ENCODE measurements around the gene CRYZL1. TPM values are rescaled to one million over a fixed set of nuclear protein-coding genes. Genes with fewer than 3 reads are reported as not detected.

Gene CRYZL1
- total RNA-seq, 1 donor from 2014 or later = 43.6 TPM

DNA sequence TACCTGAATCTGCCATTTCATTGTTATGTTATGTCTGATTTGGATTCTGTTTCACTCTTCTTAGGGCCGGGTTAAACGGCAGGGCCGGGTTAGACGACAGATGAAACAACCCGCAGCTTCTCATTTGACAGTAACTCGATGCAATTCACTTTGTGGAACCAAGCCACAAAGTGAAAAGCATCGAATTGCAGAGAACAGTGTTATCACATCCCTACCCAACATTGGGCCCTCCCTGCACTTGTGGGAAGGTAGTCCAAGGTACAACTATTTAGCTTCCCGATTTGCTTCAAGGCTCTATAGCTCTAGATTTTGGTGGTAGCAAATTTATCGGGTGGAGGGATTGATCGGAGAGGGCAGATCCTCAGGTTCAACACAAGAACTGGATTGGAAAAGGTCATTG is 81.7 kb downstream of the CRYZL1 start:
- H3K36me3 Mint-ChIP-seq (ENCODE audit: unreplicated experiment) = peaks cover 66% of the 10 kb centered on the region
- DNase-seq (ENCODE audit: extremely low spot score, unreplicated experiment) = no peak
- TF ChIP-seq, protein P1, sequence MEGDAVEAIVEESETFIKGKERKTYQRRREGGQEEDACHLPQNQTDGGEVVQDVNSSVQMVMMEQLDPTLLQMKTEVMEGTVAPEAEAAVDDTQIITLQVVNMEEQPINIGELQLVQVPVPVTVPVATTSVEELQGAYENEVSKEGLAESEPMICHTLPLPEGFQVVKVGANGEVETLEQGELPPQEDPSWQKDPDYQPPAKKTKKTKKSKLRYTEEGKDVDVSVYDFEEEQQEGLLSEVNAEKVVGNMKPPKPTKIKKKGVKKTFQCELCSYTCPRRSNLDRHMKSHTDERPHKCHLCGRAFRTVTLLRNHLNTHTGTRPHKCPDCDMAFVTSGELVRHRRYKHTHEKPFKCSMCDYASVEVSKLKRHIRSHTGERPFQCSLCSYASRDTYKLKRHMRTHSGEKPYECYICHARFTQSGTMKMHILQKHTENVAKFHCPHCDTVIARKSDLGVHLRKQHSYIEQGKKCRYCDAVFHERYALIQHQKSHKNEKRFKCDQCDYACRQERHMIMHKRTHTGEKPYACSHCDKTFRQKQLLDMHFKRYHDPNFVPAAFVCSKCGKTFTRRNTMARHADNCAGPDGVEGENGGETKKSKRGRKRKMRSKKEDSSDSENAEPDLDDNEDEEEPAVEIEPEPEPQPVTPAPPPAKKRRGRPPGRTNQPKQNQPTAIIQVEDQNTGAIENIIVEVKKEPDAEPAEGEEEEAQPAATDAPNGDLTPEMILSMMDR (IDR thresholded peaks at IDR 0.05) = no peak
- no peak overlapping the region for H3K4me3 Mint-ChIP-seq (ENCODE audit: unreplicated experiment)
- peaks cover 24% of the 10 kb centered on the region for H3K4me1 Mint-ChIP-seq (ENCODE audit: unreplicated experiment)
- H3K9me3 Mint-ChIP-seq (ENCODE audit: unreplicated experiment) = no peaks in the 10 kb centered on the region
- H3K27me3 Mint-ChIP-seq (ENCODE audit: unreplicated experiment) = no peaks in the 10 kb centered on the region
- H3K27ac Mint-ChIP-seq (ENCODE audit: unreplicated experiment) = no peak overlapping the region

GRCh38 chr21:33558777-33559421 is 82.6 kb downstream of the CRYZL1 start:
- peaks cover 75% of the 10 kb centered on the region for H3K36me3 Mint-ChIP-seq (ENCODE audit: unreplicated experiment)
- DNase-seq (ENCODE audit: extremely low spot score, unreplicated experiment) = no peak
- no peaks in the 10 kb centered on the region for H3K9me3 Mint-ChIP-seq (ENCODE audit: unreplicated experiment)
- peak overlapping the region; percentile 40 for H3K27ac Mint-ChIP-seq (ENCODE audit: unreplicated experiment)
- H3K4me1 Mint-ChIP-seq (ENCODE audit: unreplicated experiment) = peaks cover 24% of the 10 kb centered on the region
- no peak overlapping the region for H3K4me3 Mint-ChIP-seq (ENCODE audit: unreplicated experiment)
- TF ChIP-seq, protein P1 (IDR thresholded peaks at IDR 0.05) = no peak
- H3K27me3 Mint-ChIP-seq (ENCODE audit: unreplicated experiment) = no peaks in the 10 kb centered on the region

DNA sequence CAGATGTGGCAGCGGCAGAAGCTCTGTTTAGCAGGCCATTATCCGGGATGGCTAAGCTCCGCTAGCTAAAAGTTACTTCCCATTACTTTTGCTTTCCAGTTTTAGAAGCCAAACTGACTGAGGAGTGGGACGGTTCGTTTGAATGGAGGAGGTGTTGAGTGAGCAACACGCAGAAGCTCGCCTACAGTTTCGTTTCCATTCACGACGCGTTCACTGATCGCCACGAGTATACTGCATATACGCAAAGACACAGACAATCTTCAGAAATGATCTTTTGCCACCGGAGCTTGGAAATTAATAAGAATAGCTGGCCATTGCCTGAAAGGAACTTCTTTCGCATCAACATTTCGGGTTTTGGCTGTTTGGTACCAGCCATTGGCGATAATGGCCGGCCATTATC is 84.1 kb downstream of the CRYZL1 start:
- H3K27ac Mint-ChIP-seq (ENCODE audit: unreplicated experiment) = no peak overlapping the region
- TF ChIP-seq, protein P1 (IDR thresholded peaks at IDR 0.05) = no peak
- H3K9me3 Mint-ChIP-seq (ENCODE audit: unreplicated experiment) = no peaks in the 10 kb centered on the region
- peaks cover 78% of the 10 kb centered on the region for H3K36me3 Mint-ChIP-seq (ENCODE audit: unreplicated experiment)
- no peak for DNase-seq (ENCODE audit: extremely low spot score, unreplicated experiment)
- no peaks in the 10 kb centered on the region for H3K27me3 Mint-ChIP-seq (ENCODE audit: unreplicated experiment)
- peaks cover 24% of the 10 kb centered on the region for H3K4me1 Mint-ChIP-seq (ENCODE audit: unreplicated experiment)
- no peak overlapping the region for H3K4me3 Mint-ChIP-seq (ENCODE audit: unreplicated experiment)

DNA sequence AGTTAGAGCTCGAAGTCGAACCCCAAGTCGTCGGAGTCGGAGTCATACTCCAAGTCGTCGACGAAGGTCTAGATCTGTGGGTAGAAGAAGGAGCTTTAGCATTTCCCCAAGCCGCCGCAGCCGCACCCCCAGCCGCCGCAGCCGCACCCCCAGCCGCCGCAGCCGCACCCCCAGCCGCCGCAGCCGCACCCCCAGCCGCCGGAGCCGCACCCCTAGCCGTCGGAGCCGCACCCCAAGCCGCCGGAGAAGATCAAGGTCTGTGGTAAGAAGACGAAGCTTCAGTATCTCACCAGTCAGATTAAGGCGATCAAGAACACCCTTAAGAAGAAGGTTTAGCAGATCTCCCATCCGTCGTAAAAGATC is 86.6 kb downstream of the CRYZL1 start:
- TF ChIP-seq, protein P1 (IDR thresholded peaks at IDR 0.05) = no peak
- no peak overlapping the region for H3K4me3 Mint-ChIP-seq (ENCODE audit: unreplicated experiment)
- H3K27ac Mint-ChIP-seq (ENCODE audit: unreplicated experiment) = no peak overlapping the region
- peaks cover 71% of the 10 kb centered on the region for H3K36me3 Mint-ChIP-seq (ENCODE audit: unreplicated experiment)
- DNase-seq (ENCODE audit: extremely low spot score, unreplicated experiment) = no peak
- H3K9me3 Mint-ChIP-seq (ENCODE audit: unreplicated experiment) = no peaks in the 10 kb centered on the region
- no peaks in the 10 kb centered on the region for H3K27me3 Mint-ChIP-seq (ENCODE audit: unreplicated experiment)
- H3K4me1 Mint-ChIP-seq (ENCODE audit: unreplicated experiment) = peaks cover 13% of the 10 kb centered on the region

DNA sequence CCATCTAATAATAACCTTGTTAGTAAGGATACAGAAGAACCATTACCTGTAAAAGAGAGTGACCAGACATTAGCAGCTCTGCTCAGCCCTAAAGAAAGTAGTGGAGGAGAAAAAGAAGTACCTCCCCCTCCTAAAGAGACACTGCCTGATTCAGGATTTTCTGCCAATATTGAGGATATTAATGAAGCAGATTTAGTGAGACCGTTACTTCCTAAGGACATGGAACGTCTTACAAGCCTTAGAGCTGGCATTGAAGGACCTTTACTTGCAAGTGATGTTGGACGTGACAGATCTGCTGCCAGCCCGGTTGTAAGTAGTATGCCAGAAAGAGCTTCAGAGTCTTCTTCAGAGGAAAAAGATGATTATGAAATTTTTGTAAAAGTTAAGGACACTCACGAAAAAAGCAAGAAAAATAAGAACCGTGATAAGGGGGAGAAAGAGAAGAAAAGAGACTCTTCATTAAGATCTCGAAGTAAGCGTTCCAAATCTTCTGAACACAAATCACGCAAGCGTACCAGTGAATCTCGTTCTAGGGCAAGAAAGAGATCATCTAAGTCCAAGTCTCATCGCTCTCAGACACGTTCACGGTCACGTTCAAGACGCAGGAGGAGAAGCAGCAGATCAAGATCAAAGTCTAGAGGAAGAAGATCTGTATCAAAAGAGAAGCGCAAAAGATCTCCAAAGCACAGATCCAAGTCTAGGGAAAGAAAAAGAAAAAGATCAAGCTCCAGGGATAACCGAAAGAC is 87.1 kb downstream of the CRYZL1 start:
- peaks cover 69% of the 10 kb centered on the region for H3K36me3 Mint-ChIP-seq (ENCODE audit: unreplicated experiment)
- H3K27me3 Mint-ChIP-seq (ENCODE audit: unreplicated experiment) = no peaks in the 10 kb centered on the region
- peaks cover 13% of the 10 kb centered on the region for H3K4me1 Mint-ChIP-seq (ENCODE audit: unreplicated experiment)
- DNase-seq (ENCODE audit: extremely low spot score, unreplicated experiment) = no peak
- H3K4me3 Mint-ChIP-seq (ENCODE audit: unreplicated experiment) = no peak overlapping the region
- TF ChIP-seq, protein P1 (IDR thresholded peaks at IDR 0.05) = no peak
- H3K9me3 Mint-ChIP-seq (ENCODE audit: unreplicated experiment) = no peaks in the 10 kb centered on the region
- no peak overlapping the region for H3K27ac Mint-ChIP-seq (ENCODE audit: unreplicated experiment)
